ENCODE data around the gene RERE.

Gene RERE

GRCh38 chr1:8355439-8356255 lies 461.8 kb downstream of the RERE start:
- DNase-seq, result no peak

GRCh38 chr1:8354038-8354437 lies 463.4 kb downstream of the RERE start:
- DNase-seq, result no peak

DNA sequence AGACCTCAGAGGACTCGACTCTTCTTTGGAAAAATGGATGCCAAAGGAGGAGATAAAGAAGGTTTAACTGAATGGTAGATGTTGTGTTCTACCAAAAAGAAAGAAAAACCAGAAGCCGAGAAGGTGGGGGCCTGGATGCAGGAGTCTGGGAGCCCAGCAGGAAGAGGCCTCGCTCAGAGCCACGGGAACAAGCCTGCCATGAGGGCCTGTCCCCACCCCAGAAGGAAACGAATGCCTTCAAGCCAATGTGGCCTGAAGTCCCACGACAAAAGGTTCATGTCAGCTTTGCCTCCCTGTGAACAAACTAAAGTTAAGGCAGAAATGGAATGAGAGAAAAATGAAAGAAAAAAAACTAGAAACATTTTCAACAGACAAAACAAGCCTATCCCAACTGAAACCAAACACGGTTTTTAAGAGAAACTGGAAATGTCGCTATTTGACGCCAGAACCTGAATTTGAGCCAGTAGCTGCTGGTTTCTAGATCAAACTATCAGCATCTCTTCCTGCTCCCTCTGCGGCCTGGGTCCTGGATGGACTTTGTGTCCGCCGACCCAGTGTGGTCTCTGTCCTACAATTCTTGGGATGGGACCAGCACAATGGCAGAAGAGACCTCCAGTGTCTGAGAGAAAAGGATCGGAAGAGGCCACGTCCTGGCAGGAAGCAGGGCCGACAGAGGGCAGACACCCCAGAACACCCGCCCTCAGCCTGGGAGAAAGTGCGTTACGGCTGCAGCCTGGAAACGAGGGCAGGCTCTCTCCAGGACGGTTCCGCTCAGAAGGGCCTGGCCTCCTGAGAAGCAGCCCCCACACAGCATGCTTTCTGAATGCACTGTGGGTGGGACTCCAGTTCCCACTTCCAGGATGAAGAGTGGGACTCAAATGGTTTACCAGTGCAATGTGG lies 464.3 kb downstream of the RERE start:
- no peak for DNase-seq

GRCh38 chr1:8352471-8352845 lies 465.0 kb downstream of the RERE start:
- no peak for DNase-seq

- no peak for DNase-seq
Measured at GRCh38 chr1:8351693-8352470, 465.6 kb downstream of the RERE start.

DNA sequence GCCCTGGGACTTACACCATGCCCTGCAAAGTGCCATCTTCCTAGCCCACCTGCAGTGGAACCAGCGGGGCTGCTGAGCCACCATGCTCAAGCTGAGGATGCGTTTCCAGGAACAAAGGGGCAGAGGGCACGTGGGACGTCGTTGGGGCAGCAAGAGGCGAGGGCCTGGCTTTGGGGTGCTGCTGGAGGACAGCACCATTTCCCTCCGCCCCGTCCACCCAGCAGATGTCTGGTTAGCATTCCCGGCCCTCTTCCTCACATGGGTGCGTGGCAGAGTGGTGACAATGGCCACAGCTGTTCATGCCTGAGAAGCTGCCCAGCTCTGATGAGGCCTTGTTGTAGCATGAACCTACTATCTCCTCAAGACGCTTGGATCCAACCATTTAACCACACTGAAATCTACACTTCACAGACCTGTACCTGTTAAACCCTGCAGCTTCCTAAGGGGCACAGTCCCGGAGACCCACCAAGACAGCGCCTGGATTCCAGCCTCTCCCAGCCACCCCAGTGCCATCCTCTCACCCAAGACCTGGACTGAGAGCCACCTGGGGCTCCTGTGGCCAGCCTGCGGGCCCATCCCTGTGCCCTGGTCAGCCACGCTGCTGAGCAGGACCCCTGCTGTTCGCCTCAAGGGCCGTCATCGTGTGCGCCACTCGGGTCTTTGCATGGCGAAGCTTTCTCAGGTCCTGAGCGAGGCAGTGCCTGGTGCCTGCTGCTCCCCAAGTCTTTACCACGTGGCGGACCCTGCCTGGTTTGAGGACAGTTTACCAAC lies 466.3 kb downstream of the RERE start:
- DNase-seq, result no peak

GRCh38 chr1:8349961-8350360 lies 467.5 kb downstream of the RERE start:
- DNase-seq, result no peak

- DNase-seq, result no peak
Measured at GRCh38 chr1:8349473-8349865, 468.0 kb downstream of the RERE start.

DNA sequence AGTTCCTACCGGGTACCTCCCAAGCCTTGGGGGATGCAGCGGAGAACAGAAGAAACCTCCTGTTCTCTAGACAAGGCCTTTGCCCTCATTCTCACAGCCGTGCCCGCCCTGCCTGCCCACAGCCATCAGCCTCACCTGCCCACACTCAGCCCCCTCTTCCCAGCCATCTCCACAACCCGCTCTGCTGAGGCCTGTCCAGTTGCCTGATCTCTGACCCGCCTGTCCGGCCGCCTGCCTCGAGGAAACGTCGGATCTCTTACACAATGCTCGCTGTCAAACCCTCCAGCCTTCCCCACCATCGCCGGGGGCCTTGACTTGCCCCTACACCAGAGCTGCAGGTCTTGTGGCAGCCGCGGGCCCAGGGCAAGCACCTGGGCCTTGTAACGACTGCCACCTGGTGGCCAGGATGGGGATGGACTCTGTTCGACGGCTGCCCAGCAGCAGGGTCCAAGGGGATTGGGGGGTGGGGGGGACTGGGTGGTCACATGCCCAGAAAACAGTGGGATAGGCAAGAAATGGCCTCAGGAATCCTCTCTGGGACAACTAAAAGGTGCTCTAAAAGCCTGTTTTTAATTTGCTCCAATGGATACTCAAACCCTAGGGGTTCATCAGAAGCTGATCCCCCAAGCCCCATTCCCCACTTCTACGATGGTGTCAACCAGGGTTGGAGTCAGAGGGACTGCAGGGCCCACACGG lies 468.5 kb downstream of the RERE start:
- no peak for DNase-seq

- no peak for DNase-seq
Measured at GRCh38 chr1:8348047-8348776, 469.2 kb downstream of the RERE start.

DNA sequence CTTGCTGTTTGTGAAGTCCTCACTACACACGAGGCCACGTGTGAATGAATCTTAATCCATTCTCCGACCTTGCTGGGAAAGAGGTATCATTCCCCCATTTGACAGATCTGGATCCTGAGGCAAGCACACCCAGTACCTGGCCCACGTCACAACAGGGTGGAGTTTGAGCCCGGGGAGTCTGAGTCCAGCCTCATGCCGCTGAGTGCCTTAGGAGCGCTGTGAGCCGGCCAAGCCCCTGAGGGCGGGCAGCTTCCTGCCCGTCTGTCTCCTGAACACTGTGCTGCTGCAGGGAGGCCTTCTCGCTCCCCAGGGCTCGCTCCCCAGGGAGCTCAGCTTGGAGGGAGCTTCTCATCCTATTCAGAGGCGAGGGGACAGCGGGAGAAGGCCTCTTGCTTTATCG lies 469.8 kb downstream of the RERE start:
- DNase-seq, result no peak

DNA sequence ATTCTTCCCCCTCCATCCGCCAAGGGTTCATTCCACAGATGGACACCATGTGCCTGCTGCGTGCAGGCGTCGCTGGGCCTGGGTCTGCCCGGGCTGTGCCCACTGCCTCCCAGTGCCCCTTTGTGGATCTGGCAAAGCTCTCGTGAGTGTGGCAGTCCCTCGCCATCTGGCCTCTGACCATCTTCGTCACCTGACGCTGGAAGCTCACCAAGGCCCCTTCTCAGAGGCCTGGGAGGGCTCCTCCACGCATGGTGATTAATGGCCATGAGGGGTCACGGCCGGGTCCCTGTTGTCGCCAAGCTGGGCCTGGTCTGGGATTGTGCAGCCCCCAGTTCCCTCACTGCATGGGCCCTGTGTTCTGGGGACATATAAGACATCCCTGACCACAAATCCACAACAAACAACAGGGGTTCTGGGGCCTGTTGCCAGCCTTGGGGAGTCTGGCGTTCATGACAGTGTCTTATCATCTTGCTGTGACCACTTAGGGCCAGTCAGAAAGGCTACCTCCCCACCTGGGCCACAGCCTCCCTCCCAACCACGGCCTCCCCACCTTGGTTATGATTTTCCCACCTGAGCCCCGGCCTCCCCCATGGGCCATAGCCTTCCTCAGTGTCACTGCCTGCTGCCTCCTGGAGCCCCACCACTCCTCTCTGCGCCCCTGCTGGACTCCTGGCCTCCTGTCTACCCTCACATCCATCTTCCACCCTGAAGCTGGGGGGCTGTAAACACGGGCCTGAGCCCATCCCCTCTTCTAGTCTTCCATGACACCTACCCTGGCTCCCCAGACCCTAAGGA lies 471.6 kb downstream of the RERE start:
- DNase-seq, result no peak

GRCh38 chr1:8344893-8345507 lies 472.4 kb downstream of the RERE start:
- no peak for DNase-seq

DNA sequence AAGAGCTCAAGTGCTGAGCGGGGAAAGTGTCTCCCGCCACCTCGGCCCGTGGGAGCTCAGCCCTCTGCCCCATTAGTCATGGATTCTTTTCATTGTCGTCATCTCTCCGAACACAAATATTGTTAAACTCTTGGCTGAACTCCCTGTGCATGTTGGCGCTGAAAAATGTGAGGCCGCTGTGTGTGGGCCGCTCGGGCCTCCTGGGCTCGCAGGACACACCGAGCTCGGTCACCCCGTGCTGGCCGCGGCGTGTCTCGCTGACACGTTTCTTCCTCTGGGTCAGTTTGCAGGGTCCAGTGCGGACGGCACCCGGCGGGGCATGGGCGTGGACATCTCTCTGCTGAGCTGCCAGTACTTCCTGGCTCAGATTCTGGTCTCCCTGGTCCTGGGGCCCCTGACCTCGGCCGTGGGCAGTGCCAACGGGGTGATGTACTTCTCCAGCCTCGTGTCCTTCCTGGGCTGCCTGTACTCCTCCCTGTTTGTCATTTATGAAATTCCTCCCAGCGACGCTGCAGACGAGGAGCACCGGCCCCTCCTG lies 473.9 kb downstream of the RERE start:
- DNase-seq, result no peak

DNA sequence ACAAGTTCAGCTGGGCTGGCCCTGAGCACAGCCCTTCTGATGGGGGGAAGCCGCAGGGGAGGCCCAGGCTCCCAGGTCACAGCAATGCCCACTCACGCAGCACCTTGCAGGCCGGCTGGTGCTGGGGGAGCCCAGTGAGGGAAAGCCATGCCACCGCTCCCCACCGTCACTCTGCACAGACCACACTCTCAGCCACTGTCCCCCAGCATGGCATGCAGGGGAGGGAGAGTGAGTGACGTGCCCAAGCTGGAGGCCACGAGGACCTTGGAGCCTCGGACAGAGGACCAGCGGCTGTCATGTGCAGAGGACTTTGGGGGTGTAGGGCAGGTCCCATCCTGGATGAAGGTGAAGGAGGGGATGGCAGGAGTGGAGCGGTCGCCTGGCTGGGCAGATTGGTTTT lies 474.4 kb downstream of the RERE start:
- DNase-seq, result no peak

DNA sequence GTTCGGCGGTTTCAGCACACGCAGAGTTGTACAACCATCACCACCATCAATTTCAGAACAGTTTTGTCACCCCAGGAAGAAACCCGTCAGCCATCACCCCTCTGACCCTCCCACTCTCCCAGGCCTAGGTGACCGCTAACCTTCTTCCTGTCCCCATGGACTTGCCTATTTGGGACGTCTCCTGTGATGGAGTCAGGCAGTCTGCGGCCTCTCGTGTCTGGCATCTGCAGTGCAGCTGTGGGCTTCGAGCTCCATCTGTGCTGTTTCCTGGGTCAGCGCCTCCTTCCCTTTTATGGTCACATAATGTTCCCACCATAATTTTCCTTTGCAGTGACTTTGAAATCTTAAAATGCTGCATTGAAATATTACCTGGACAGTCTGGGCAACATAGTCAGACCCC lies 475.1 kb downstream of the RERE start:
- no peak for DNase-seq

DNA sequence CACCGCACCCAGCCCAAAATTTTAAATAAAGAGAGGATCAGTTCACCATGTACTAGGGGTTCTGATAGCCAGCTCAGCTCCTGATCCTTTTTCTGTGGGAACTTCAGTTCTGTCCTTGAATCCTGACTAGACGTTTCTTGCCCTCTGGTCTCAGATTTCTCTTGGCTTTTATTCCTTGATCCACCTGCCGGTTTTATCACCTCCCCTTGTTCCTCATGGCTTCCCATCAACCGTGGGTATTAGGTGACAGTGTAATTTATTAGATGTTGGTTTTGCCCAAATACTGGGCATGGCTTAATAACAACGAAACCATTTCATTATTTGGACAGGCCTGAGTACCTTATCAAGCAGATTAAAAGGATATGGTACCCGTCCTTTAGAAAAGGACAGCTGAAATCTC lies 477.0 kb downstream of the RERE start:
- no peak for DNase-seq

DNA sequence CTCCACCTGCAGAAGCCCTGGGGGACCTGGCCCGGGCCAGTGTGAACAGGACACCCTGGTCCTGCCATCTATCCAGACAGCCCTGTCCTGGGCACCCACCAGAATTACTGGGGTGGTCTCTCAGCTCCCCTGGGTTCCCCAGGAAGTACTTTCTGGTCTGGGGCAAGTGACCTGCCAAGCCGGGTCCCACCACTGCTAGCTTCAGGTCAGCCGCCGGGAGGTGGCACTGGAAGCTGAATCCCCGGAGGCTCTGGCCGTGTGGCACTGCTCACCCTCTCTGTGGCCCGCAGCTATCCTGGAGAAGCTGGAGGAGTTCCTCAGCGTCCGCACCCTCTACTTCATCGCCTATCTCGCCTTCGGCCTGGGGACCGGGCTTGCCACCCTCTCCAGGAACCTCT lies 478.2 kb downstream of the RERE start:
- no peak for DNase-seq

GRCh38 chr1:8338526-8339202 lies 478.8 kb downstream of the RERE start:
- no peak for DNase-seq

Measured in NCI-H2107 (cell line).